A673 (cell line): Measurements from ENCODE around the gene TMEM88.

Experiments used
- CTCF ChIP-seq: fragments of 300-800, 200-600 bp; sonication (generic); conservative IDR thresholded peaks from 2 replicates; pipeline ENCODE4 v1.5.1; 2017; ENCODE audit warnings: low read depth, mild to moderate bottlenecking, antibody characterized with exemption, low read length, moderate library complexity, mixed read lengths
- EZH2 ChIP-seq: fragments of 200-600 bp; sonication (generic); IDR thresholded peaks from 2 replicates; pipeline ENCODE4 v1.6.1; 2017; ENCODE audit warnings: borderline replicate concordance, low read depth, mild to moderate bottlenecking, mixed read lengths, antibody characterized with exemption, low read length; ENCODE audit not compliant: poor library complexity, severe bottlenecking

- TF ChIP-seq CTCF (no peak), EZH2 (no peak)
Measured at GRCh38 chr17:7864995-7865650, 10.3 kb downstream of the TMEM88 start.
